CD14-positive monocyte (primary cell): Measurements from ENCODE around the gene CDK5RAP2. TPM values are rescaled to one million over a fixed set of nuclear protein-coding genes. Genes with fewer than 3 reads are reported as not detected.
A peak's percentile ranks its signal among the peaks of the same experiment; 100 is the strongest.

Experiments used
- DNase-seq, 3 donors: peaks; one replicate each; pipeline ENCODE4 v3.0.0-alpha.2; 2011 to 2022
- H2AFZ ChIP-seq: 2 replicates; pipeline ENCODE4 v1.6.0; 2012; ENCODE audit warnings: mild to moderate bottlenecking, low read depth, low read length, inconsistent platforms; ENCODE audit not compliant: insufficient read depth, poor library complexity, severe bottlenecking
- H3K27ac ChIP-seq, 2 donors: 1 replicate in 1 of 2; 2 replicates in 1 of 2; pipeline ENCODE4 v1.5.1; 2012 to 2013; ENCODE audit warnings: low read length in 2 of 2, control low read depth in 1 of 2, inconsistent platforms in 1 of 2, low read depth in 1 of 2, mild to moderate bottlenecking in 1 of 2
- H3K27me3 ChIP-seq, 2 donors: one replicate each; pipeline versions ENCODE4 v1.6.0 to v1.6.1; 2011 to 2013; ENCODE audit warnings: low read length in 2 of 2; ENCODE audit not compliant: control insufficient read depth in 2 of 2, insufficient read depth in 2 of 2
- H3K36me3 ChIP-seq, 2 donors: replicated peaks in 1 of 2; 1 replicate in 1 of 2; 2 replicates in 1 of 2; pipeline versions ENCODE4 v1.5.1 to v1.6.1; 2012 to 2013; ENCODE audit warnings: low read length in 2 of 2, control low read depth in 1 of 2, inconsistent platforms in 1 of 2, mild to moderate bottlenecking in 1 of 2; ENCODE audit not compliant: insufficient read depth in 2 of 2, control insufficient read depth in 1 of 2
- H3K4me1 ChIP-seq, 2 donors: 1 replicate in 1 of 2; 2 replicates in 1 of 2; pipeline versions ENCODE4 v1.5.1 to v1.6.1; 2012 to 2013; ENCODE audit warnings: low read length in 2 of 2, control low read depth in 1 of 2, inconsistent platforms in 1 of 2, mild to moderate bottlenecking in 1 of 2, moderate library complexity in 1 of 2; ENCODE audit not compliant: insufficient read depth in 2 of 2, control insufficient read depth in 1 of 2
- H3K4me2 ChIP-seq: replicated peaks from 2 replicates; pipeline ENCODE3; 2012; ENCODE audit warnings: low read length, moderate library complexity, mild to moderate bottlenecking; ENCODE audit not compliant: poor library complexity, severe bottlenecking; ENCODE audit errors: extremely low read depth
- H3K4me3 ChIP-seq, 3 experiments: fragments of 200-600 bp in 1 of 3; sonication (generic) in 1 of 3; replicated peaks in 1 of 3; 1 replicate in 2 of 3; 2 replicates in 1 of 3; pipeline ENCODE4 v1.5.1; 2011 to 2013; ENCODE audit warnings: low read length in 3 of 3, mild to moderate bottlenecking in 3 of 3, control low read depth in 2 of 3, low read depth in 2 of 3, inconsistent platforms in 1 of 3, moderate library complexity in 1 of 3
- H3K79me2 ChIP-seq: 2 replicates; pipeline ENCODE4 v1.6.0; 2012; ENCODE audit warnings: mild to moderate bottlenecking, control low read depth, inconsistent platforms, low read length, moderate library complexity; ENCODE audit not compliant: insufficient read depth
- H3K9ac ChIP-seq: 2 replicates; pipeline ENCODE4 v1.6.0; 2017; ENCODE audit warnings: low read length, mild to moderate bottlenecking; ENCODE audit not compliant: insufficient read depth, poor library complexity, severe bottlenecking
- H3K9me3 ChIP-seq, 2 donors: replicated peaks in 1 of 2; 1 replicate in 1 of 2; 2 replicates in 1 of 2; pipeline versions ENCODE4 v1.5.1 to v1.6.1; 2012 to 2013; ENCODE audit warnings: low read length in 2 of 2, control low read depth in 1 of 2; ENCODE audit not compliant: control insufficient read depth in 1 of 2, insufficient read depth in 1 of 2
- H4K20me1 ChIP-seq: 2 replicates; pipeline ENCODE4 v1.6.0; 2012; ENCODE audit warnings: mild to moderate bottlenecking, low read length, control low read depth, moderate library complexity; ENCODE audit not compliant: insufficient read depth
- H3K27ac Mint-ChIP-seq, 7 donors: one replicate each; pipeline ENCODE4 v1.8.0; 2020; ENCODE audit warnings: mild to moderate bottlenecking in 7 of 7, mixed read lengths in 7 of 7, moderate library complexity in 6 of 7, inconsistent platforms in 2 of 7
- H3K27me3 Mint-ChIP-seq, 3 donors: one replicate each; pipeline ENCODE4 v1.8.0; 2021 to 2022; ENCODE audit warnings: low read depth in 3 of 3, mild to moderate bottlenecking in 3 of 3, mixed read lengths in 3 of 3, moderate library complexity in 3 of 3, inconsistent platforms in 1 of 3
- H3K36me3 Mint-ChIP-seq, 2 donors: one replicate each; pipeline ENCODE4 v1.8.0; 2020; ENCODE audit warnings: mixed read lengths in 2 of 2, inconsistent platforms in 1 of 2, mild to moderate bottlenecking in 1 of 2
- H3K4me1 Mint-ChIP-seq: one replicate; pipeline ENCODE4 v1.8.0; 2020; ENCODE audit warnings: mild to moderate bottlenecking, mixed read lengths
- H3K4me3 Mint-ChIP-seq, 2 donors: one replicate each; pipeline ENCODE4 v1.8.0; 2020; ENCODE audit warnings: mild to moderate bottlenecking in 2 of 2, mixed read lengths in 2 of 2, moderate library complexity in 1 of 2
- H3K9me3 Mint-ChIP-seq, 7 donors: one replicate each; pipeline ENCODE4 v1.8.0; 2020 to 2022; ENCODE audit warnings: mixed read lengths in 7 of 7, mild to moderate bottlenecking in 6 of 7, moderate library complexity in 6 of 7, inconsistent platforms in 2 of 7
- WGBS: methylation state at CpG from one replicate; pipeline ENCODE4 v1.1.5; 2013; ENCODE audit warnings: missing lambda C conversion rate; ENCODE audit not compliant: insufficient coverage; 5-methylcytosine and 5-hydroxymethylcytosine counted together
- intact Hi-C, 2 donors: fragments of 100-400 bp; cut with micrococcal nuclease; formaldehyde crosslinking; loops; one replicate each; pipeline versions ENCODE4 v1.15.0 to v1.15.1; 2023
- polyA plus RNA-seq, 3 donors: library from polyadenylated mRNA; depleted of rRNA in 1 of 3; unstranded in 2 of 3; stranded (reverse) in 1 of 3; fragments of 300-500 nt in 2 of 3; fragments of >200 nt in 1 of 3; fragmentation: Illumina TruSeq in 2 of 3; gene quantifications; 1 replicate in 2 of 3; 2 replicates in 1 of 3; pipeline ENCODE4 v1.2.3, GENCODE V29; 2012 to 2021
- TF ChIP-seq, protein P1 (sequence below): fragments of 200-600 bp; IDR thresholded peaks from one replicate; pipeline ENCODE4 v1.8.0; 2022; ENCODE audit warnings: antibody characterized with exemption, mild to moderate bottlenecking

The CDK5RAP2 gene
- polyA plus RNA-seq, 3 donors: 2.0 to 13.7 (median 6.1) TPM

DNA sequence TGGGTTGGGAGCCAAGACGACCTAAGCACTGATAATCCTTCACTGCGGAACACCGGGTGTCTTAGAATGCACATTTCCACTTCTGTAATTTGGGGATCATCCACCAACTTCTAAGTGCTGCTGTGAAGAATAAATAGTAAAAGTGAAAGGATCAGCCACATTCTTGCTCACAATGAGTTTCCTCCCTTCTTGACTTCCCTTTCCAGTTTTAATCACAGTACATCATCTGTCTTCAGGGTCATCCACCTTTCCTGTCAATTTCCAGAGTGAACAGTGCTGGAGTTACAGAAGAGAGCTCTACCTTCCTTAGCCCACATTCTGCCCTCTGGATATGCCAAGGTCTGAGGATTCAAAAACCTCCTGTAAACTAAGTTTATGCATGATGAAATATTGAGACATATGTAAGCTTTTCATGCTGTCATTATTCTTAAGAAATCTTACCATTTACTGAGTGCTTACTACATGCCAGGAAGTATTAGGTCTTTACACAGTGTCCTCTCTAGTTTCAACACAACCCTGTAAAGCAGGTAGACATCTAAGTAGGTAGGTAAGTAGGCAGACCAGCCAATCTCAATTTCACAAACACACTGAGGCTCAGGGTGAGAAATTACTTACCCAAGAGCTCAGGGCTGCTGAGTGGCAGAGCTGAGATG is 105.2 kb downstream of the CDK5RAP2 start:
- no peak overlapping the region for H3K4me3 ChIP-seq
- no peaks in the 10 kb centered on the region for H3K79me2 ChIP-seq
- Mint-ChIP-seq H3K4me1 (peaks cover 28% of the 10 kb centered on the region), H3K9me3 (no peaks in the 10 kb centered on the region), H3K27ac (peak overlapping the region; percentile 82 to 93 (median 89)), H3K4me3 (peak overlapping the region; percentile 28 to 49), H3K36me3 (peaks cover 64 to 65% of the 10 kb centered on the region in 2 donors), H3K27me3 (no peaks in the 10 kb centered on the region)
- H3K27me3 ChIP-seq: no peaks in the 10 kb centered on the region
- H3K9ac ChIP-seq: peak overlapping the region; percentile 11
- DNase-seq: peak; percentile 10 to 12 (median 10)
- H3K27ac ChIP-seq: peak overlapping the region; percentile 20 to 73
- no peaks in the 10 kb centered on the region for H3K9me3 ChIP-seq
- 0% methylated on average over 1 of the region's 3 CpGs for WGBS
- H3K4me2 ChIP-seq: peak overlapping the region; percentile 5
- H3K4me1 ChIP-seq: peaks cover 25 to 26% of the 10 kb centered on the region in 2 donors
- H3K36me3 ChIP-seq: peaks cover 23 to 71% of the 10 kb centered on the region in 2 donors
- no peak overlapping the region for H2AFZ ChIP-seq
- intact Hi-C loops: loop anchor here (5.0 kb wide), 3 partner anchors 512 to 922 kb away; no protein-coding TSS in a partner anchor
- no peaks in the 10 kb centered on the region for H4K20me1 ChIP-seq
- TF ChIP-seq, protein P1, sequence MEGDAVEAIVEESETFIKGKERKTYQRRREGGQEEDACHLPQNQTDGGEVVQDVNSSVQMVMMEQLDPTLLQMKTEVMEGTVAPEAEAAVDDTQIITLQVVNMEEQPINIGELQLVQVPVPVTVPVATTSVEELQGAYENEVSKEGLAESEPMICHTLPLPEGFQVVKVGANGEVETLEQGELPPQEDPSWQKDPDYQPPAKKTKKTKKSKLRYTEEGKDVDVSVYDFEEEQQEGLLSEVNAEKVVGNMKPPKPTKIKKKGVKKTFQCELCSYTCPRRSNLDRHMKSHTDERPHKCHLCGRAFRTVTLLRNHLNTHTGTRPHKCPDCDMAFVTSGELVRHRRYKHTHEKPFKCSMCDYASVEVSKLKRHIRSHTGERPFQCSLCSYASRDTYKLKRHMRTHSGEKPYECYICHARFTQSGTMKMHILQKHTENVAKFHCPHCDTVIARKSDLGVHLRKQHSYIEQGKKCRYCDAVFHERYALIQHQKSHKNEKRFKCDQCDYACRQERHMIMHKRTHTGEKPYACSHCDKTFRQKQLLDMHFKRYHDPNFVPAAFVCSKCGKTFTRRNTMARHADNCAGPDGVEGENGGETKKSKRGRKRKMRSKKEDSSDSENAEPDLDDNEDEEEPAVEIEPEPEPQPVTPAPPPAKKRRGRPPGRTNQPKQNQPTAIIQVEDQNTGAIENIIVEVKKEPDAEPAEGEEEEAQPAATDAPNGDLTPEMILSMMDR: no peak

GRCh38 chr9:120473608-120474007 is 106.4 kb downstream of the CDK5RAP2 start:
- H4K20me1 ChIP-seq: no peaks in the 10 kb centered on the region
- H3K4me3 ChIP-seq: no peak overlapping the region
- Mint-ChIP-seq H3K4me1 (peaks cover 28% of the 10 kb centered on the region), H3K4me3 (no peak overlapping the region), H3K36me3 (peaks cover 65 to 72% of the 10 kb centered on the region in 2 donors), H3K27me3 (no peaks in the 10 kb centered on the region), H3K9me3 (no peaks in the 10 kb centered on the region), H3K27ac (peak overlapping the region in 4 of 7 donors; percentile 44 to 93 (median 70))
- no peak overlapping the region for H3K4me2 ChIP-seq
- intact Hi-C loops: no loop called here
- H3K4me1 ChIP-seq: peaks cover 24 to 25% of the 10 kb centered on the region in 2 donors
- H3K36me3 ChIP-seq: peaks cover 27 to 82% of the 10 kb centered on the region in 2 donors
- no peaks in the 10 kb centered on the region for H3K27me3 ChIP-seq
- H2AFZ ChIP-seq: no peak overlapping the region
- H3K27ac ChIP-seq: peak overlapping the region in 1 of 2 donors; percentile 73
- H3K9ac ChIP-seq: no peak overlapping the region
- 100% methylated on average over 1 of the region's 3 CpGs for WGBS
- no peaks in the 10 kb centered on the region for H3K79me2 ChIP-seq
- DNase-seq: no peak
- TF ChIP-seq, protein P1: no peak
- H3K9me3 ChIP-seq: no peaks in the 10 kb centered on the region
